Astrocyte (in vitro differentiated cells and primary cell): ENCODE measurements around the gene ZBTB6. TPM values are rescaled to one million over a fixed set of nuclear protein-coding genes. Genes with fewer than 3 reads are reported as not detected.

ENCODE experiments used
- DNase-seq: peaks from one replicate; pipeline ENCODE4 v3.0.0-alpha.2; 2010; ENCODE audit warnings: low read depth
- FAIRE-seq: peaks from 2 replicates; lab custom pipeline; 2011; peaks lifted over from hg19 to GRCh38; lab: Jason Lieb, UNC
- H2AFZ ChIP-seq: 2 replicates; pipeline ENCODE4 v1.6.0; 2012; ENCODE audit warnings: low read depth, low read length, inconsistent platforms
- H3K27ac ChIP-seq: 2 replicates; pipeline ENCODE4 v1.5.1; 2011; ENCODE audit warnings: low read depth, low read length, inconsistent platforms
- H3K27me3 ChIP-seq: 2 replicates; pipeline ENCODE4 v1.6.0; 2011; ENCODE audit warnings: low read length, inconsistent platforms; ENCODE audit not compliant: insufficient read depth
- H3K36me3 ChIP-seq: 2 replicates; pipeline ENCODE4 v1.5.1; 2011; ENCODE audit warnings: low read length, inconsistent platforms; ENCODE audit not compliant: insufficient read depth
- H3K4me1 ChIP-seq: 2 replicates; pipeline ENCODE4 v1.5.1; 2011; ENCODE audit warnings: low read length, inconsistent platforms; ENCODE audit not compliant: insufficient read depth
- H3K4me2 ChIP-seq: 2 replicates; pipeline ENCODE4 v1.6.0; 2012; ENCODE audit warnings: low read length, inconsistent platforms
- H3K4me3 ChIP-seq: 2 replicates; pipeline ENCODE4 v1.5.1; 2011; ENCODE audit warnings: low read depth, mild to moderate bottlenecking, low read length, inconsistent platforms; ENCODE audit not compliant: insufficient read depth
- H3K79me2 ChIP-seq: 2 replicates; pipeline ENCODE4 v1.6.0; 2012; ENCODE audit warnings: mild to moderate bottlenecking, low read length, inconsistent platforms; ENCODE audit not compliant: insufficient read depth
- H3K9ac ChIP-seq: 2 replicates; pipeline ENCODE4 v1.6.0; 2012; ENCODE audit warnings: mild to moderate bottlenecking, low read length, inconsistent platforms
- H3K9me3 ChIP-seq: 2 replicates; pipeline ENCODE4 v1.5.1; 2012; ENCODE audit warnings: low read depth, mild to moderate bottlenecking, low read length, inconsistent platforms; ENCODE audit not compliant: insufficient read depth
- H4K20me1 ChIP-seq: 2 replicates; pipeline ENCODE4 v1.6.0; 2012; ENCODE audit warnings: low read length, inconsistent platforms; ENCODE audit not compliant: insufficient read depth
- H3K27ac Mint-ChIP-seq: one replicate; pipeline ENCODE4 v1.8.0; 2021; ENCODE audit warnings: mild to moderate bottlenecking, mixed read lengths; ENCODE audit not compliant: unreplicated experiment
- H3K27me3 Mint-ChIP-seq: one replicate; pipeline ENCODE4 v1.8.0; 2021; ENCODE audit warnings: low read depth, mixed read lengths; ENCODE audit not compliant: unreplicated experiment
- H3K36me3 Mint-ChIP-seq: one replicate; pipeline ENCODE4 v1.8.0; 2021; ENCODE audit warnings: low read depth, mixed read lengths; ENCODE audit not compliant: unreplicated experiment
- H3K4me1 Mint-ChIP-seq: one replicate; pipeline ENCODE4 v1.8.0; 2021; ENCODE audit warnings: low read depth, mixed read lengths; ENCODE audit not compliant: unreplicated experiment
- H3K4me3 Mint-ChIP-seq: one replicate; pipeline ENCODE4 v1.8.0; 2021; ENCODE audit warnings: mild to moderate bottlenecking, moderate library complexity, mixed read lengths; ENCODE audit not compliant: unreplicated experiment
- H3K9me3 Mint-ChIP-seq: one replicate; pipeline ENCODE4 v1.8.0; 2021; ENCODE audit warnings: mild to moderate bottlenecking, mixed read lengths; ENCODE audit not compliant: unreplicated experiment
- CTCF ChIP-seq: IDR thresholded peaks from 2 replicates; pipeline ENCODE4 v1.5.1; 2011; ENCODE audit warnings: low read depth, mild to moderate bottlenecking, inconsistent platforms, low read length, moderate library complexity; ENCODE audit not compliant: insufficient read depth
- EZH2 ChIP-seq: IDR thresholded peaks from 2 replicates; pipeline ENCODE4 v1.6.1; 2012; ENCODE audit warnings: mild to moderate bottlenecking, low read length, inconsistent platforms; ENCODE audit not compliant: insufficient read depth
- total RNA-seq: library from RNA; stranded (reverse); gene quantifications from 2 replicates; pipeline ENCODE4 v1.2.1, GENCODE V29; 2021

Gene ZBTB6
- total RNA-seq, 1 donor from 2014 or later = 8.5 TPM

DNA sequence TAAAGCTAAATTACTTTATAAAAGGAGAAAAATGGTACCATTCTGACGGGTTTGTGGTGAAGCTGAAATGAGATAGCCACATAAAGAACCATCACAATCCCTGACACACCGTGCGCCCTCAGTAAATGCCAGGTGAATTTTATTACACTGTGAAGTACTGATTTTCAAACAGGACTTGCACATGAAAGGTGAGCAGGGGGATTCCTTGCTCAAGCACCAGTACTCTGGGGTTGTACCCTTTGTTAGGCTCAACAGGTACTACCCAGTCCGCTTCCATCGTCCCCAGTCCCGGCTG lies 27.3 kb upstream of the ZBTB6 start:
- Histone ChIP-seq H3K79me2 (peaks cover 61% of the 10 kb centered on the region), H4K20me1 (peaks cover 37% of the 10 kb centered on the region), H3K27ac (peak overlapping the region; percentile 35)

DNA sequence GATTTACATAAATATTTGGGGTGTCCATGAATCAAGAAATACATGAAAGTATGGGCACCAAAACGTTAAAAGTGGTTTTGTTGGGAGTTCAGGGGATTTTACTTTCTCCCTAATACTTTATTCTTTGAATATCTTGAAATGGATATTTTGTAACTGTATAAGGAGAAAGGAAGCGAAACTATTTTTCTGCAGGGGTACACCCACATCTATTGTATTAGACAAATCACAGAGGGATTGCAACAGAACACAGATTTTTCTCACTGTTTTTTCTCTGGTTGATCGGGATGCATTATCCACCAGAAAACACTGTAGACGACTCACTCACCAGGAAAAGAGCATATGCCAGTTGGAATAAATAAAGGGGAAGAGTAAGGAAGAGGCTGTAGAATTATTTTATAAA lies 26.5 kb upstream of the ZBTB6 start:
- FAIRE-seq = no peak
- peak overlapping the region; percentile 42 for H3K4me3 Mint-ChIP-seq
- H3K27ac Mint-ChIP-seq = no peak overlapping the region

More for the DNA sequence above, 27.3 kb upstream of the ZBTB6 start:
- Mint-ChIP-seq H3K9me3 (no peaks in the 10 kb centered on the region), H3K27ac (peak overlapping the region; percentile 51), H3K27me3 (no peaks in the 10 kb centered on the region), H3K4me3 (peak overlapping the region; percentile 80), H3K4me1 (peaks cover 19% of the 10 kb centered on the region), H3K36me3 (peaks cover 2% of the 10 kb centered on the region)
- no peaks in the 10 kb centered on the region for H3K9me3 ChIP-seq
- TF ChIP-seq CTCF (no peak), EZH2 (no peak)
- H2AFZ ChIP-seq = peak overlapping the region; percentile 88
- peaks cover 4% of the 10 kb centered on the region for H3K36me3 ChIP-seq
- peak overlapping the region; percentile 37 for H3K4me3 ChIP-seq
- peaks cover 7% of the 10 kb centered on the region for H3K4me1 ChIP-seq
- FAIRE-seq (no peak), DNase-seq (no peak)
- no peaks in the 10 kb centered on the region for H3K27me3 ChIP-seq
- H3K4me2 ChIP-seq = peak overlapping the region; percentile 80
- peak overlapping the region; percentile 35 for H3K9ac ChIP-seq

More for the DNA sequence above, 26.5 kb upstream of the ZBTB6 start:
- no peaks in the 10 kb centered on the region for H3K27me3 ChIP-seq
- H3K4me1 ChIP-seq = peaks cover 7% of the 10 kb centered on the region
- no peak for DNase-seq
- no peak overlapping the region for H3K27ac ChIP-seq
- no peaks in the 10 kb centered on the region for H3K9me3 ChIP-seq
- TF ChIP-seq EZH2 (no peak), CTCF (no peak)
- peaks cover 61% of the 10 kb centered on the region for H3K79me2 ChIP-seq
- H3K36me3 Mint-ChIP-seq = no peaks in the 10 kb centered on the region
- no peak overlapping the region for H2AFZ ChIP-seq
- peaks cover 4% of the 10 kb centered on the region for H3K36me3 ChIP-seq
- no peak overlapping the region for H3K4me3 ChIP-seq
- no peaks in the 10 kb centered on the region for H3K9me3 Mint-ChIP-seq
- no peak overlapping the region for H3K9ac ChIP-seq
- peaks cover 18% of the 10 kb centered on the region for H3K4me1 Mint-ChIP-seq
- no peaks in the 10 kb centered on the region for H3K27me3 Mint-ChIP-seq
- H3K4me2 ChIP-seq = no peak overlapping the region
- H4K20me1 ChIP-seq = peaks cover 33% of the 10 kb centered on the region
